DOHH2 (cell line): ENCODE measurements around the gene SEC22A.

Experiments
- EZH2phosphoT487 ChIP-seq: fragments of 200-600 bp; sonication (generic); IDR thresholded peaks from 2 replicates; pipeline ENCODE4 v1.6.1; 2017; ENCODE audit warnings: borderline replicate concordance, mild to moderate bottlenecking, antibody characterized with exemption, low read length, moderate library complexity, mixed read lengths
- TF ChIP-seq, protein P1 (sequence below): fragments of 200-600 bp; sonication (generic); IDR thresholded peaks from one replicate; pipeline ENCODE4 v1.5.1; 2014; ENCODE audit warnings: antibody characterized with exemption, mild to moderate bottlenecking, low read depth, low read length; ENCODE audit not compliant: poor library complexity, severe bottlenecking

DNA sequence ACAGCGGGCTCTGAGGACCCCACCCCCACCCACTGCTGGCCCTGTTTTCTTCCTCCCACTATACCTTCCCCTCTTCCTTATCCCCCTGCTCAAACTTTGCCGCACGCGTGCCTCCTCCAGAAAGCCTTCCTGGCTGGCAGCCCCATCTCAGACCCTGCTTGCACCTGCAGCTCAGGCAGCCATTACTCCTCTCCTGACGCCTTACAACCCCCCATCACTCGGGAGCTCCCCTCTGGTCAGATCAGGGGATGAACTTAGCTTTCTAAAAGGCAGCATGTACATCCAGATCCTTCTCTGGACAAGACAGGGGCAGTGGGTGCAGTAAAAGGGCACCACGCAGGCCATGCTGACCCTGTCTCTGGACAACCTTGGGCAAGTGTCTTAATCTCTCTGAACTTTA is 94.5 kb downstream of the SEC22A start:
- TF ChIP-seq, protein P1, sequence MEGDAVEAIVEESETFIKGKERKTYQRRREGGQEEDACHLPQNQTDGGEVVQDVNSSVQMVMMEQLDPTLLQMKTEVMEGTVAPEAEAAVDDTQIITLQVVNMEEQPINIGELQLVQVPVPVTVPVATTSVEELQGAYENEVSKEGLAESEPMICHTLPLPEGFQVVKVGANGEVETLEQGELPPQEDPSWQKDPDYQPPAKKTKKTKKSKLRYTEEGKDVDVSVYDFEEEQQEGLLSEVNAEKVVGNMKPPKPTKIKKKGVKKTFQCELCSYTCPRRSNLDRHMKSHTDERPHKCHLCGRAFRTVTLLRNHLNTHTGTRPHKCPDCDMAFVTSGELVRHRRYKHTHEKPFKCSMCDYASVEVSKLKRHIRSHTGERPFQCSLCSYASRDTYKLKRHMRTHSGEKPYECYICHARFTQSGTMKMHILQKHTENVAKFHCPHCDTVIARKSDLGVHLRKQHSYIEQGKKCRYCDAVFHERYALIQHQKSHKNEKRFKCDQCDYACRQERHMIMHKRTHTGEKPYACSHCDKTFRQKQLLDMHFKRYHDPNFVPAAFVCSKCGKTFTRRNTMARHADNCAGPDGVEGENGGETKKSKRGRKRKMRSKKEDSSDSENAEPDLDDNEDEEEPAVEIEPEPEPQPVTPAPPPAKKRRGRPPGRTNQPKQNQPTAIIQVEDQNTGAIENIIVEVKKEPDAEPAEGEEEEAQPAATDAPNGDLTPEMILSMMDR = no peak
- no peak for TF ChIP-seq EZH2phosphoT487
